HG03457 (cell line): ENCODE data around the gene MRPL45.
"Not testable (repeated sequence)": the region's sequence is repeated elsewhere in the genome, so short reads cannot be mapped to it uniquely, and the experiment has no call there.

Source experiments
- ATAC-seq: cut with Tn5 transposase; IDR thresholded peaks from one replicate; pipeline ENCODE4 v1.9.1; 2021; ENCODE audit warnings: moderate number of reproducible peaks; ENCODE audit not compliant: unreplicated experiment

MRPL45 gene

DNA sequence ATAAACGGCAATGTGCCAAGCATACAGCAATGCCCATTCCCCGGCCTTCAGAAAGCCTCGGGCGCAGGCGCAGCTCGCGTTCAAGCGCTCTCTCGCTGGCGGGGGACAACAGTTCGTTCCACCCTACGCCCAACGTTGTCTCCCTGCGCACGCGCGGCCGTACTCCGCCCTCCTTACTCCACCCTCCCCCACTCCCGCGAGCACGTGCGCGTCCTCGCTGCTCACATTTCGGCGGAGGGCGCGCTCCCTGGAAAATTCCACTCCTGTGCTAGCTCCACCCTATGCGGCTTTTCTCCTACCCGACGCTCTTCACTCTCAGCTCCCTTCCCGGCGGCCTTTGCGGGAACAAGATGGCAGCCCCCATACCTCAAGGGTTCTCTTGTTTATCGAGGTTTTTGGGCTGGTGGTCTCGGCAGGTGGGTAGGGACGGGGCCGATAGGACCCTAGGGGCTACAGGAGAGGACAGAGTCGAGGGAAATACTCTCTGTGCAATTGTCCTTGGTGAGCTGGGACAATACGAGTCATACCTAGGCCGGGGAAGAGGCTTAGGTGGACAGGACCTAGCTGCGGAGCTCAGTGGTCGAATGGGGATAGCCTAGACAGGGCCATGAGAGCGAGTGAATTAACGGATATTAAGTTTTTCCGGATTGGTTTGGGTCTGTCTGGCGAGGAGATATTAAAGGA is at the start of gene MRPL45:
MRPL45 (plus strand) TSS at position 335 of the 684 bp plus-strand sequence; CDS start at position 351, 16 bp downstream.
- ATAC-seq: peak; percentile 84

DNA sequence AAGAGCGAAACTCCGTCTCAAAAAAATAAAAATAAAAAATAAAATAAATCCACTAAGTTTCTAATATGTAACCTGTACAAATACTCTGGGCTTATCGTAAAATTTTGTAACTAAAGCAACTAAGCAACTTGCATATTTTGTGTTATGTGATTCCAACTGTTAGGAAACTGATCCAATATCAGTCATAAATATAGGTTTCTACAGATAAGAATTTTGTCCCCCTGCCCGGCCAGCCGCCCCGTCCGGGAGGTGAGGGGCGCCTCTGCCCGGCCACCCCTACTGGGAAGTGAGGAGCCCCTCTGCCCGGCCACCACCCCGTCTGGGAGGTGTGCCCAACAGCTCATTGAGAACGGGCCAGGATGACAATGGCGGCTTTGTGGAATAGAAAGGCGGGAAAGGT is 43.8 kb upstream of the MRPL45 start:
- not testable (repeated sequence) for ATAC-seq

DNA sequence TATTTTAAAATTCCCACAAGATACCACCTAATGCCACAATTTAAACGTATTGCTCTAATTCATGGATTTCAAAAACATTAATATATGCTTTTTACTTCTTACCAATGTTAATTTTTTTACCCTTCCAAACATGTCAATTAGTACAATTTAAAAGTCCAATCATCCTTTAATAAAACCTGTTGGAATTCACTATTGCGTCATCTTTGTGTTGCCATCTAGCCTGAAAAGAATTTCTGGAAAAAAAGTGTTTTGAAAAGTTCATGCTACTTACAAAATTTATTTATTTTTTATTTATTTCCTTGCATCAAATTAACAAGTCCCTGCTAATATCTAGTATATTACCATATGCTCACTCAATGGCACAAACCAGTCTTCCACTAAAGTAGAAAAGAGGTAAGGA is 42.6 kb upstream of the MRPL45 start:
- not testable (repeated sequence) for ATAC-seq

DNA sequence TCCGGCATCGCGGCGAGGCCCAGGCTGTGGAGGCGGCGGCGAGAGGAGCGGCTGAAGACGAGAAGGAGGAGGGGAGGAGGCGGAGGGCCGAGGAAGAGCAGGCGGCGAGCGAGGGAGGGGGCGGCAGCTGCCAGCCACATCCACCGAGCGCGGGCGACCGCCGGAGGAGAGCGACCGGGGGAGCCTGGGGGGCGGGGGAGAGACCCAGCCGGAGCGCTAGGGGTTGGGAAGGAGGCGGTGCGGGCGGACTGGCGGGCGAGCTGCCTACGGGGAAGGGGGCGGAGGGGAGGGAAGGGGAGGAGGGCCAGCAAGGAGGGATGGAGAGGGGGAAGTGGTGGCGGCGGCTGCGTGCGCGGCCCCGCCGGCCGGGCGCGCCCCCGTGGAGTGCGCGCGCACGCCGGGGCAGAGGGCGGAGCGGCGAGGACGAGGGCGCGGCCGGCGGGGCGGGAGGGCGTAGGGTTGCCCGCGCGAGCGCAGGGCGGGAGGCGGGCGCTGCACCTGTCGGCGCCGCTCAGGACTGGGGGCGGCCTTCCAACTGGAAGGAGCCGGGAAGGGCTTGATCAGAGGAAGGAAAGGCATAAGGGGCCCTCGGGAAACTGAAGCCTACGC is 39.9 kb upstream of the MRPL45 start:
- peak; percentile 52 for ATAC-seq

DNA sequence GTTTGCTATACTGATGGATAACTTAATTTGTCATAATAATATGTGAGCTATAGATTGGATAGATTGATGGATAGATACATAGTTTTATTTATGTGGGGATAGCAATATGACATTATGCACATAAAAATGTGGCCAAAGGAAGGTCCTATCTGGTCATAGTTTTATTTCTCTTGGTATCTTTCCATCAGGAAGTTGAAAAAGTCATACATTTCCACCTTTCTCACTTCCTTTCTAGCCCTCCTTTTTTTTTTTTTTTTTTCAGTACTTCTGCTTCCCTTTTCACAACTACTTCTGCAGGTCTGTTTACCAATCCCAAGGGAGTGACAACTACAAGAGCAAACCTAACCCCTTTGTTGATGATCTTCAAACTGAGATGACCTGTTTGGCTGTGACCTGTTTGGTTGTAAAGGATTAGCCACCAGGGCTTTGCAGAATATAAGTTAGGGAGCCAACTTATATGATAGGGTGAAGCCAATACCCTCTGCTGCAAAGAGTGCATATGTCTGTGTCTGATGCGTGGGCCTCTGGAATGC is 30.9 kb upstream of the MRPL45 start:
- ATAC-seq: not testable (repeated sequence)

DNA sequence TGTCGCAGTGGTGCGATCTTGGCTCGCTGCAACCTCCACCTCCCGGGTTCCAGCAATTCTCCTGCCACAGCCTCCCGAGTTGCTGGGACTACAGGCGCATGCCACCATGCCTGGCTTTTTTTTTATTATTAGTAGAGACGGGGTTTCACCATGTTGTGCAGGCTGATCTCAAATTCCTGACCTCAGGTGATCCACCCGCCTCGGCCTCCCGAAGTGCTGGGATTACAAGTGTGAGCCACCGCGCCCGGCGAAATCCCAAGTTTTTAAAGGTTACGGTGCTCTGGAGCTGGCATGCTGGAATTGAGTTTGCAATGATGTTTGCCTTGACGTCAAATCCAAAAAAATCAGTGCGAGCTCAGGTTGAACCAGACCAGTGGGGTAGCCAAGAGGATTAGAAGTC is 30.4 kb upstream of the MRPL45 start:
- not testable (repeated sequence) for ATAC-seq

DNA sequence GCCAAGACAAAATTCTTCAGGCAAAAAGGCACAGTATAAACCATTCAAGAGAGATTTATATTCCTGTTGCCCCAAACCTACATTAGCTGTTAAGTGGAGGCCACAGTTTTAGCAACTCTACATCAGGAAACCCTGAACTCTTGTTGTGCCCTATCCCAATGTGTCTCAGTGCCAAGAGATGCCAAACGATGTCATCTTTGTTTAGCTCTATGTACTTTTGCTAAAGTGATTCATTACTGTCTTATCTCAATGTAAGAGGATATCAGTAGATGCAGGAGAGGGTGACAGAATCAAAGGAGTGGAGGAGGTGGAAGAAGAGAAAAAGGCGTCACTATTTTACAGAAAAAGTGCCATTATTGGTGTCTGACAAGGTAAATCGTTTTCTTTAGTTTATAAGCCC is 28.8 kb upstream of the MRPL45 start:
- ATAC-seq: not testable (repeated sequence)

DNA sequence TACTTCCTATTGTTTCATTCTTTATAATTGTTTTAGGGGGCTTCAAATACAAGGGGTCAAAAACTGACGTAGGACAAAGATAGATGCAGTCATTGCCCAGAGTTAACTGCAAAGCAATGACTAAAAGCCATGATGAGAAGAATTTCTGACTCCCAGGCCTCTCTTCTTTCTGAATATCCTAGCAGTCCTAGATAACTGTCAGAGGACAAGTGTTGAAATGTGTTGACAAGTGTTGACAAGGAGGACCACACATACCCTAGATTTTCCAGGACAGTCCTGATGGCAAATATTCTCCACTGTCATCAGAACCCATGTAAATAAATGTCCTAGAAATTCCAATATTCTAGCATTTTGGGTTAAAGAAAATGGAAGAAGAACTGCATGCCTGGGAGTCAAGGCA is 27.9 kb upstream of the MRPL45 start:
- ATAC-seq: not testable (repeated sequence)

DNA sequence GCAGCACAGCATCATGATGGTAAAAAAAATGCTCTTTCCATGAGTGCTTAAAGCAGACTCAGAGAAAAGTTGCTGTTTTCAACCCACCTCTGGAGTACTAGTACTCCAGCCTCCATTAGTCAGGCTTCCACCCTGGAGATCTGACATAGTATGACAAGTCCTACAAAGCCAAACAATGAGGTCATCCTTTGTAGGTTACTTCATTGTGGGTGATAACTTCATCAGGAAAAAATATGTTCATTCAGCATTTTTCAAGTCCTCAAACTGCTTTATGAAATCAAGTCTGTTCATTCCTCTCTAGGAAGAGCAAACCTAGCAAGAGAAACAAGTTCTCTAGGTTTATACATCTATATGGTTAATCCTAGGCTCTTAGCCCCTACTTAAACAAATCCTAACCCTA is 27.4 kb upstream of the MRPL45 start:
- ATAC-seq: not testable (repeated sequence)

DNA sequence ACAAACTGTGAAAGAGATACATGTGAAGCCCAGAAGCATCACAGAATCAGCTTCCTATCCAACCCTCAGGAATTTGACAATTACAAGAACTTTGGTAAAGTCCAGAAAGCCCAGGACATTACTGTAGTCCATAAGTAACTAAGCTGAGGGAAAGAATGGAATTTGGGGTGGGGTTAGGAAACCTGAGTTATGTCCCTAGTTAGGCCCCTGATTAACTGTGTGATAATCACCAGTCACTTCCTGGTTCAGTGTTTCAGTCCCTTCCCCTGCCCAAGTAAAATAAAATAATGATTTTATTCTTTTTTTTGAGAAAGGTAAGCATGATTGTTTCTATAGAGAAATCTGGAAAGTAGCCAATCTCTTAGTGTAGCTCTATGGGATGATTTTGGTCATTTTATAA is 11.0 kb upstream of the MRPL45 start:
- ATAC-seq: not testable (repeated sequence)

DNA sequence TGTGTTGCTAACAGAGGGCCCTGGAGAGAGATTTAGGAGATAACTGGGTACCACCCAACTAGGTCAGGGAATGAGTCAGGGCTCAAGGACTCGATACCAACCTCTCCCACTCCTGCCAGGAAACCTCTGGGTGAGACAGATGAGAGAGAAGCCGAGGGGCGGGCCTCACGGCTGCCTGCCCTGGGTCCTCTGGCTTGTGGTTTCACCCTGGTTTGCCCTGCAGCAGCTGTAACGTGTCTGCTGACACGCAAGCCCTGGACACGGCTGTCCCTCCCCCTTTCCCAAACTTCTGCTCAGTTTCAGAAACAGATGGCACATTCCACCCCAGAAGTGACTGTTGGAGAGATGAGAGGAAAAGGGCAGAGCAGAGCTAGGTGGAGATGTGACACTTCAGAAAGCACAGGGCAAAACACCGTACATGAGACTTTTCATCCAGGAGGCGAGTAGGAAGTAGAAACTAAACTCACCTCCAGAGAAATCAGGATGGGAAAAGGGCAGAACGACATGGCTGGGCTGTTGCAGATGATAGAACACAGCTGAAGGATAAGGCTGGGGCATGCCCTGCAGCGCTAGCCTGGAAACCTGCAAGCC is 10.4 kb upstream of the MRPL45 start:
- ATAC-seq: peak; percentile 70

DNA sequence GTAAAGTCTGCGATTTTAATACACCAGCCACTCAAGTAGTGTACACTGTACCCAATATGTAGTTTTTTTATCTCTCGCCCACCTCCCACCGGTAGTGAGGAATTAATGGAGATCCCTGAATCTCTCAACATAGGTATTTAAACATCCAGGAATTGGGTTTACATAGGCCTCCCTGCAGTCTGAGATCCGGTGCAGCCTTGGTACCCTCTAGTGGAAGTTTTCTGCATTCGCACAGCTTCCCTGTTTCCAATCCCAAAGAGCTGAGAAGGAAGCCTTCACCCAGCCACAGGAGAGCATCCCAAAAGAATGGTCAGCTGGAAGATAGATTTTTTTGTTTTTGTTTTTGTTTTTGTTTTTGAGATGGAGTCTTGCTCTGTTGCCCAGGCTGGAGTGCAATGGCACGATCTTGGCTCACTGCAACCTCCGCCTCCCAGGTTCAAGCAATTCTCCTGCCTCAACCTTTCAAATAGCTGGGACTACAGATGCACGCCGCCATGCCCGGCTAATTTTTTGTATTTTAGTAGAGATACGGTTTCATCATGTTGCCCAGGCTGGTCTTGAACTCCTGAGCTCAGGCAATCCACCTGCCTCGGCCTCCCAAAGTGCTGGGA is 8.6 kb upstream of the MRPL45 start:
- not testable (repeated sequence) for ATAC-seq

DNA sequence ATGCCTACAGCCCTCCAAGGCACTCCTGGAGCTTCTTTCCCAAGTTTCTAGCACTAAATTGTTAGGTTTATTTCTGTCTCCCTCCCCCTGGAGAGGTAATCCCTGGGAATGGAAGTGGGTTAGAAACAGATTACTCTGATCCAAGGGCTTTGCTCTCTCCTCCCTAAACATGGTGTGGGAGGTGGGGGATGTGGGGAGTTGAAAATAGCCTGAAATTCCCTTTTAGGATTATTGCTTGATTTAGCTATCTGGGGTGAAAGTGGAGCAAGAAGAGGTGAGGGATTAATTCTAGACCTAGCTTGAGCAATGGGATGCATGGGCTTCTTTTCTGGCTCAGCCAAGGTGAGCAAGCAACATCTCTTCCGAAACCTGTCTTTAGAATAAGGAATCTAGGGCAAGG is 7.2 kb upstream of the MRPL45 start:
- not testable (repeated sequence) for ATAC-seq

DNA sequence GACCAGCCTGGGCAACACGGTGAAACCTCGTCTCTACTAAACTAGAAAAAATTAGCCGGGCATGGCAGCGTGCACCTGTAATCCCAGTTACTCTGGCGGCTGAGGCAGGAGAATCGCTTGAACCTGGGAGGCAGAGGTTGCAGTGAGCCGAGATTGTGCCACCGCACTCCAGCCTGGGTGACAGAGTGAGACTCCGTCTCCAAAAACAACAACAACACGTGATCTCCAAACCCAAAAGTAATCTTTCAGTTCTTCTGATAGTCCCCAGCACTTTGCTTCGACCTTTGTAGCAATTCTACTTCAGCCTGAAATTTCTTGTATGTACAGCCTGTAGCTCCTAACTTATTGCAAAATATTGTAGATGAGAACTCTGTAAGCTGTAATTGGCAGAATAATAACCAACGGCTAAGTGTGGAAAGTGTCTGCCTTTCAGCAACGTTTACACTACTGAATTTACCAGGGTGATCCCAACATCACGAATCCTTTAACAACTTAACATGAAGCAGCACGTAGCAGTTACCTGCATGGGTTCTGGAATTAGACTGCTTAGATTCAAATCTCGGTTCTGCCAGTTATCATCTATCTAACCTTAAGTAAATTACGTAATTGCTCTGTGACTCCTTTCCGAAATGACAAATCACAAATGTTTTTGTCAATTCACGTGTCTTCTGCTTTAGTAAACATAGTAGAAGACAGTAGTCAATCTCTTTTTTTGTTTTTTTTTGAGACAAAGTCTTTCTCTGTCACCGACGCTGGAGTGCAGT is 1.2 kb upstream of the MRPL45 start:
- ATAC-seq: not testable (repeated sequence)

DNA sequence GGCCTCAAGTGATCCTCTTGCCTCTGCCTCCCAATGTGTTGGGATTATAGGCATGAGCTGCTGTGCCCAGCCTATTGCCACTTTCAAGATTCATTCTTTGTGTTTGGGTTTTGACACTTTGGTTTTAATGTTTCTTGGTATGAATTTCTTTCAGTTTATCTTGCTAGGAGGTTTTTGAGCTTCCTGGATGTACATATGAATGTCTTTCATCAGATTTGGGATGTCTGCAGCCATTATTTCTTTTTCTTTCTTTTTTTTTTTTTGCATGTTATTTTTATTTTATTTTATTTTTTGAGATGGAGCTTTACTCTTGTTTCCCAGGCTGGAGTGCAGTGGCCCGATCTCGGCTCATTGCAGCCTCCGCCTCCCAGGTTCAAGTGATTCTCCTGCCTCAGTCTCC is 18.5 kb downstream of the MRPL45 start:
- ATAC-seq: no peak

DNA sequence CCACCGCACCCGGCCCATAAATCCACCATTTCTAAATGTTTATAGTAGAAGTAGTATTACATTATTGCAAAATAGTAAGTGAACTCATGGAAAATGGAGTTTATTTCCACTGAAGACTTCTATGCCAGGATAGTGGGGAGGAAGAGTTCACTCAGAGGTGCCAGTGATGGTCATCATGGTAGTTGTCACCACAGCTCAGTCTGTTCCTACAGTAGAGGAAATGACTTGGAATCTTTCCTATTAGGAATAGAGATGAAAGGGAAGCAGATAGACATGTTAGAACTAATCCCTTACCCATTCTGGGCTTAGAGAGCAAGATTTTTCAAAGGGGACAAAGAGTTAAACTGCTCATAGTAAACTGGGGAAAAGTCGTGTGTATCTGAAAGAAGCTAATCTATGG is 20.1 kb downstream of the MRPL45 start:
- no peak for ATAC-seq

DNA sequence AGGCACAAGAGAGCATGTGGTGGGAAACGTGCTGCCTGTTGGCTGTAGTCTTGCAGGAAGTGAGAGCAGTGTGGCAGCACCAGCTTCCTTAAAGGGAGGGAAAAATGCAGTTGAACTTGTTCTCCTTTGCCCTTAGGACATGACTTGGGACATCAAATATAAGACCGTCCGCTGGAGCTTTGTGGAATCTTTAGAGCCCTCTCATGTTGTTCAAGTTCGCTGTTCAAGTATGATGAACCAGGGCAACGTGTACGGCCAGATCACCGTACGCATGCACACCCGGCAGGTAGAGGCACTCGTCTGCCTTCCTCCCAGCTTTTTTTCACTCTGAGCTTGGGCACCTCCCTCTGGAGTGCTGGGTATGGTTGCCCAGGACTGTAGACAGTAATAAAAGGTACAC is 23.5 kb downstream of the MRPL45 start:
- no peak for ATAC-seq

DNA sequence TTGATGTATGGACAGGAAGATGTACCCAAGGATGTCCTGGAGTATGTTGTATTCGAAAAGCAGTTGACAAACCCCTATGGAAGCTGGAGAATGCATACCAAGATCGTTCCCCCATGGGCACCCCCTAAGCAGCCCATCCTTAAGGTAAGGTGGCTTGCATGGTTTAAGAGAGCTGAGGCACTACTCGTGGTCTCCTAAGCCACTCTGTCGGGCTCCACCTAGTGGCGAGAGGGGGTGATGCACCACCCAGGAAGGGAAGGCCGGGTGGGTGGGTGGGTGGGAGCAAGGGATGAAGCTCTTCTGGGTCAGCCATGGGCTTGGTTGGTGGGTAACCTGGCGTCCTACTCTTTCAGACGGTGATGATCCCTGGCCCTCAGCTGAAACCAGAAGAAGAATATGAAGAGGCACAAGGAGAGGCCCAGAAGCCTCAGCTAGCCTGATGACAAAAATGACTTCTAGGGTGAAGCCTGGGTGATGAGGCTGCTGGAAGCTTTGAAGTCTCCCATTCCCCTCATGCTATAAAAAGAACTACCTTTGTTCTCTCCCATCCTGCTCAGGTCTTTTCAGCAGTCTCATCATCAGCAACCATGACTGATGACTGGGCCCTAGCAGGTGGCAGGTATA is 25.3 kb downstream of the MRPL45 start:
- no peak for ATAC-seq

DNA sequence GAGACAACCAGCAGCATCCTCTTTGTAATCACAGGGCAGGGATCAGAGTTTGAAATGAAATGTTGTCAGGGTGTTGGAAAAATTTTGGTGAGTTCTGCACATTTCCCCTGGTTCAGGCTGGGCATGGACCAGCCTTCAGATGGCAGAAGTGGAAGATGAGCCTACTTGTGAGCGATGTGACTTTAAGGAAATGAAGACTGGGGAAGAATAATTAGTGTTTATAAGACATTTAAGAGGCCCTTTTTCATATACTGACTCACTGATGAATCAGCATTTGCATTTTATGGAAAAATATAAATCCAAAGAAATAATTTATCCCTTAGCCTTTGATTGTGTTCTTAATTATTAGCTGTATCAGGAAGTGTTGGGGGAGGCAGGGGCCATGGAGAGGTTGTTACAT is 25.9 kb downstream of the MRPL45 start:
- no peak for ATAC-seq

DNA sequence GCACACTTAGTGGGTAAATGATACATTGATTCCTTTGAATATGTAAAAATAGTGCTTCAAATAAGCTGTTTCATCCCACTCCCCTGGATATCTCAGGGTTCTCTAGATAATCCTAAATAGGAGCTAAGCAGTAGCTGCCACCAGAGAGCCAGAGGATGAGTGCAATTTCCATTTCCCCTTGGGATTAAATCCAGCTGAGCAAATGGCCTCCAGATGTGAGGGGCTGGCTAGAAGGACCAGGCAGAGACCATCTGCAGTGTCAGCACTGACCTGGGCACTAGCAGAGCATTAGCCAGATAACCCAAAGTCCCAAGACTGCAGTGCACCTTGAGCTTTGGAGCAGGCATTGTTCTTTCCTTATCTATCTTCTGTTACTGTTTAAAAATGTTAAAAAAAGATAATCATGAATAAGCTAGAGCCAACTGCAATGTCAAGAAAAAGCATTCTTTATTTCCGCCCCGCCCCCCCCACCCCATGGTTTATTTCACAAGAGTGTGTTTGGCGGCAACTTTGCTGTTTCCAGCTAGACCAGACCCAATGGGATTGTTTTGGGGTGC is 27.3 kb downstream of the MRPL45 start:
- ATAC-seq: no peak
